HepG2 (cell line): ENCODE measurements around the gene SLC17A9. TPM values are rescaled to one million over a fixed set of nuclear protein-coding genes. Genes with fewer than 3 reads are reported as not detected.

Source experiments
- ATAC-seq: fragments of 200-7000 bp; cut with Tn5 transposase; 3 replicates; pipeline ENCODE4 v1.9.1; 2020; ENCODE audit warnings: mild to moderate bottlenecking, moderate library complexity
- BruUV-seq: library from RNA; stranded (reverse); fragments of 400-500 nt; replicated peaks from 2 replicates; lab custom pipeline; 2021; lab: Mats Ljungman, UMichigan
- CTCF ChIA-PET: fragments of 300-600 bp; formaldehyde crosslinking; extraction: SDS; loops from one replicate; lab custom pipeline; 2021; ENCODE audit warnings: low total read pairs, inconsistent platforms, low intra/inter-chr PET ratio; lab: Yijun Ruan, JAX
- POLR2A ChIA-PET: fragments of 350-600 bp; sonication (Branson Sonifier 250); formaldehyde crosslinking; loops from one replicate; lab custom pipeline; 2020; ENCODE audit warnings: antibody characterized with exemption, inconsistent platforms; lab: Yijun Ruan, JAX
- DNase-seq: peaks from one replicate; pipeline ENCODE4 v3.0.0-alpha.2; 2015; ENCODE audit warnings: low spot score
- FAIRE-seq: peaks from 3 replicates; lab custom pipeline; 2011; peaks lifted over from hg19 to GRCh38; lab: Jason Lieb, UNC
- H2AFZ ChIP-seq: one replicate; pipeline ENCODE4 v1.6.1; 2011; ENCODE audit warnings: low read length, inconsistent platforms
- H3K27ac ChIP-seq: fragments of 300-600 bp; 3 replicates; pipeline ENCODE4 v1.8.0; 2011; ENCODE audit warnings: mixed run types, mild to moderate bottlenecking, mixed read lengths, low read length, inconsistent platforms; ENCODE audit not compliant: insufficient read depth; ENCODE audit errors: extremely low read length
- H3K27me3 ChIP-seq, 2 experiments: fragments of 200-600 bp in 1 of 2; 2 replicates in 1 of 2; 3 replicates in 1 of 2; pipeline versions ENCODE4 v1.6.0 to v1.8.0; 2011; ENCODE audit warnings: low read length in 2 of 2, mild to moderate bottlenecking in 2 of 2, moderate library complexity in 2 of 2, inconsistent platforms in 1 of 2; ENCODE audit not compliant: insufficient read depth in 2 of 2, control insufficient read depth in 1 of 2
- H3K36me3 ChIP-seq, 2 experiments: fragments of 200-600 bp in 1 of 2; replicated peaks in 1 of 2; 2 replicates in 1 of 2; 3 replicates in 1 of 2; pipeline versions ENCODE4 v1.5.1 to v1.8.0; 2011; ENCODE audit warnings: low read length in 2 of 2, inconsistent platforms in 1 of 2; ENCODE audit not compliant: insufficient read depth in 2 of 2, control insufficient read depth in 1 of 2
- H3K4me1 ChIP-seq: 2 replicates; pipeline ENCODE4 v1.5.1; 2012; ENCODE audit warnings: low read length, inconsistent platforms; ENCODE audit not compliant: insufficient read depth
- H3K4me2 ChIP-seq: 2 replicates; pipeline ENCODE4 v1.6.0; 2011; ENCODE audit warnings: low read depth, low read length, inconsistent platforms
- H3K4me3 ChIP-seq, 3 experiments: fragments of 200-600 bp in 1 of 3; sonication (generic), shearing (Covaris generic) in 1 of 3; replicated peaks in 1 of 3; 2 replicates each; pipeline ENCODE4 v1.5.1; 2011 to 2016; ENCODE audit warnings: low read length in 3 of 3, inconsistent platforms in 2 of 3, low read depth in 2 of 3, mild to moderate bottlenecking in 2 of 3, control low read depth in 1 of 3, mixed read lengths in 1 of 3; ENCODE audit not compliant: insufficient read depth in 1 of 3
- H3K79me2 ChIP-seq: one replicate; pipeline ENCODE4 v1.6.1; 2011; ENCODE audit warnings: low read length, inconsistent platforms; ENCODE audit not compliant: insufficient read depth
- H3K9ac ChIP-seq: 2 replicates; pipeline ENCODE4 v1.6.0; 2011; ENCODE audit warnings: mild to moderate bottlenecking, low read depth, low read length, inconsistent platforms; ENCODE audit not compliant: insufficient read depth
- H3K9me3 ChIP-seq: 2 replicates; pipeline ENCODE4 v1.5.1; 2012; ENCODE audit warnings: mild to moderate bottlenecking, low read length
- H4K20me1 ChIP-seq: 2 replicates; pipeline ENCODE4 v1.6.0; 2011; ENCODE audit warnings: inconsistent platforms, mild to moderate bottlenecking, low read length, moderate library complexity; ENCODE audit not compliant: insufficient read depth
- BCL6 ChIP-seq: IDR thresholded peaks from 2 replicates; pipeline ENCODE4 v1.6.1; 2016; ENCODE audit warnings: missing genetic modification reagents, missing compliant biosample characterization
- DNMT1 ChIP-seq: sonication (generic); formaldehyde crosslinking; IDR thresholded peaks from 2 replicates; pipeline ENCODE4 v1.5.1; 2020; ENCODE audit warnings: mild to moderate bottlenecking, missing genetic modification reagents
- GTF3A ChIP-seq: sonication (generic); formaldehyde crosslinking; conservative IDR thresholded peaks from 2 replicates; pipeline ENCODE4 v1.4.0; 2020; ENCODE audit warnings: mild to moderate bottlenecking, missing genetic modification reagents
- JDP2 ChIP-seq: sonication (generic); formaldehyde crosslinking; IDR thresholded peaks from 2 replicates; pipeline ENCODE4 v1.8.1; 2022; ENCODE audit warnings: missing genetic modification reagents, borderline replicate concordance
- KDM4B ChIP-seq: sonication (generic); formaldehyde crosslinking; IDR thresholded peaks from 2 replicates; pipeline ENCODE4 v1.4.0; 2020; ENCODE audit warnings: missing genetic modification reagents
- MTF2 ChIP-seq: sonication (generic); formaldehyde crosslinking; IDR thresholded peaks from 2 replicates; pipeline ENCODE4 v1.5.0; 2020; ENCODE audit warnings: missing genetic modification reagents, borderline replicate concordance
- NR2F6 ChIP-seq, 2 experiments: IDR thresholded peaks; 2 replicates each; pipeline ENCODE4 v1.6.1; 2016; ENCODE audit warnings: antibody characterized with exemption in 1 of 2, mild to moderate bottlenecking in 1 of 2
- PRPF4 ChIP-seq: fragments of 200-400 bp; formaldehyde crosslinking; IDR thresholded peaks from 2 replicates; pipeline ENCODE4 v1.6.1; 2016; ENCODE audit warnings: low read length, low read depth; ENCODE audit not compliant: poor library complexity, severe bottlenecking
- RBFOX2 ChIP-seq: fragments of 200-400 bp; formaldehyde crosslinking; IDR thresholded peaks from 2 replicates; pipeline ENCODE4 v1.6.1; 2017; ENCODE audit warnings: low read depth, mild to moderate bottlenecking, low read length
- ZBTB33 ChIP-seq: sonication (generic); formaldehyde crosslinking; IDR thresholded peaks from 2 replicates; pipeline ENCODE4 v1.4.0; 2020; ENCODE audit warnings: missing genetic modification reagents
- ZFP36 ChIP-seq: fragments of 150-350 bp; IDR thresholded peaks from 2 replicates; pipeline ENCODE4 v1.6.1; 2018; ENCODE audit warnings: borderline replicate concordance, low read length, low read depth; ENCODE audit not compliant: partially characterized antibody
- ZNF451 ChIP-seq: sonication (generic); formaldehyde crosslinking; IDR thresholded peaks from 2 replicates; pipeline ENCODE4 v1.5.0; 2020; ENCODE audit warnings: mild to moderate bottlenecking, missing genetic modification reagents
- ZNF724P ChIP-seq: sonication (generic); formaldehyde crosslinking; IDR thresholded peaks from 2 replicates; pipeline ENCODE4 v1.8.0; 2022; ENCODE audit warnings: missing genetic modification reagents, borderline replicate concordance
- ZNF775 ChIP-seq: sonication (generic); formaldehyde crosslinking; IDR thresholded peaks from 2 replicates; pipeline ENCODE4 v1.4.0; 2020; ENCODE audit warnings: missing genetic modification reagents, mild to moderate bottlenecking, moderate library complexity, borderline replicate concordance
- WGBS: methylation state at CpG from one replicate; pipeline ENCODE4 v1.1.6; 2017; ENCODE audit warnings: low lambda C conversion rate; 5-methylcytosine and 5-hydroxymethylcytosine counted together
- in situ Hi-C: cut with HindIII; loops from 2 replicates; pipeline ENCODE4 v1.10.0; 2017; ENCODE audit warnings: low pct_unique_long_range_greater_than_20kb; ENCODE audit not compliant: extremely low pct_ligation_motif_present
- intact Hi-C: fragments of 100-400 bp; cut with micrococcal nuclease; formaldehyde crosslinking; loops from one replicate; pipeline ENCODE4 v1.10.0; 2022; ENCODE audit not compliant: unreplicated experiment
- polyA plus RNA-seq, 8 experiments: library from polyadenylated mRNA; depleted of rRNA in 3 of 8; stranded (reverse) in 7 of 8; unstranded in 1 of 8; fragments of >200 nt; fragmentation: Illumina TruSeq in 4 of 8; extraction: Trizol in 4 of 8; gene quantifications; 2 replicates each; pipeline versions ENCODE4 v1.2.1 to v1.2.3, GENCODE V29; 2011 to 2016; ENCODE audit warnings: low read depth in 4 of 8, missing spikeins in 1 of 8, mixed read lengths in 1 of 8; ENCODE audit not compliant: insufficient read depth in 1 of 8
- total RNA-seq, 5 experiments: library from RNA; depleted of rRNA; stranded (reverse); fragments of >200 nt; fragmentation: Illumina TruSeq; extraction: Trizol; gene quantifications; 2 replicates each; pipeline ENCODE4 v1.2.3, GENCODE V29; 2016; ENCODE audit warnings: low read depth in 1 of 5
- TF ChIP-seq, protein P1 (sequence below): sonication (generic); formaldehyde crosslinking; IDR thresholded peaks from 2 replicates; pipeline ENCODE4 v1.4.0; 2020; ENCODE audit warnings: mild to moderate bottlenecking, missing genetic modification reagents
- TF ChIP-seq, protein P2 (sequence below): sonication (generic); formaldehyde crosslinking; conservative IDR thresholded peaks from 2 replicates; pipeline ENCODE4 v1.8.1; 2023; ENCODE audit warnings: missing genetic modification reagents

The SLC17A9 gene
- total and polyA plus RNA-seq, 2 of the 13 experiments (the other 11 are each of a cell fraction or from before 2014, with no cell fraction given), result 110 to 191 TPM

- TF ChIP-seq JDP2 (CRISPR knock-in tag), result no peak
- TF ChIP-seq BCL6 (CRISPR knock-in tag), result no peak
- 0 out of 2 replicates have a peak, but pooled peaks have one; percentile 30 for TF ChIP-seq ZBTB33 (CRISPR knock-in tag)
- TF ChIP-seq RBFOX2, result peak; percentile 46
- TF ChIP-seq PRPF4, result no peak
- no peak for TF ChIP-seq KDM4B (CRISPR knock-in tag)
- TF ChIP-seq ZNF451 (CRISPR knock-in tag), result no peak
- no peak for TF ChIP-seq GTF3A
- TF ChIP-seq, protein P1, sequence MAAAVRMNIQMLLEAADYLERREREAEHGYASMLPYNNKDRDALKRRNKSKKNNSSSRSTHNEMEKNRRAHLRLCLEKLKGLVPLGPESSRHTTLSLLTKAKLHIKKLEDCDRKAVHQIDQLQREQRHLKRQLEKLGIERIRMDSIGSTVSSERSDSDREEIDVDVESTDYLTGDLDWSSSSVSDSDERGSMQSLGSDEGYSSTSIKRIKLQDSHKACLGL (CRISPR knock-in tag), result no peak
- no peak for TF ChIP-seq ZNF775 (CRISPR knock-in tag)
- no peak for TF ChIP-seq ZFP36
These were observed 9.1 kb upstream of the SLC17A9 start (continued) for GRCh38 chr20:62943396-62943795.

- 98% methylated on average over 8 of the region's 8 CpGs for WGBS
- TF ChIP-seq JDP2 (CRISPR knock-in tag), result no peak
- no peak for TF ChIP-seq NR2F6 (IDR thresholded peaks at IDR 0.05)
- TF ChIP-seq NR2F6 (CRISPR knock-in tag; IDR thresholded peaks at IDR 0.05), result no peak
- TF ChIP-seq, protein P2, sequence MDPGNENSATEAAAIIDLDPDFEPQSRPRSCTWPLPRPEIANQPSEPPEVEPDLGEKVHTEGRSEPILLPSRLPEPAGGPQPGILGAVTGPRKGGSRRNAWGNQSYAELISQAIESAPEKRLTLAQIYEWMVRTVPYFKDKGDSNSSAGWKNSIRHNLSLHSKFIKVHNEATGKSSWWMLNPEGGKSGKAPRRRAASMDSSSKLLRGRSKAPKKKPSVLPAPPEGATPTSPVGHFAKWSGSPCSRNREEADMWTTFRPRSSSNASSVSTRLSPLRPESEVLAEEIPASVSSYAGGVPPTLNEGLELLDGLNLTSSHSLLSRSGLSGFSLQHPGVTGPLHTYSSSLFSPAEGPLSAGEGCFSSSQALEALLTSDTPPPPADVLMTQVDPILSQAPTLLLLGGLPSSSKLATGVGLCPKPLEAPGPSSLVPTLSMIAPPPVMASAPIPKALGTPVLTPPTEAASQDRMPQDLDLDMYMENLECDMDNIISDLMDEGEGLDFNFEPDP (CRISPR knock-in tag), result no peak
- TF ChIP-seq ZNF724P (CRISPR knock-in tag), result no peak
- no peak for TF ChIP-seq DNMT1 (CRISPR knock-in tag)
- TF ChIP-seq MTF2 (CRISPR knock-in tag), result no peak
- Histone ChIP-seq H3K4me1 (peaks cover 27% of the 10 kb centered on the region), H3K79me2 (peaks cover 37% of the 10 kb centered on the region), H3K36me3 (peaks cover 43 to 82% of the 10 kb centered on the region in 2 experiments), H2AFZ (no peak overlapping the region), H3K27me3 (no peaks in the 10 kb centered on the region), H3K4me2 (no peak overlapping the region), H3K9ac (no peak overlapping the region), H3K4me3 (no peak overlapping the region), H3K27ac (no peak overlapping the region), H4K20me1 (peaks cover 11% of the 10 kb centered on the region), H3K9me3 (no peaks in the 10 kb centered on the region)
- CTCF ChIA-PET, result no interaction called here
- in situ Hi-C loops, result no loop called here
- FAIRE-seq, result no peak
- ATAC-seq, result no peak
- intact Hi-C loops, result no loop called here
- DNase-seq, result no peak
- no TSS peak for BruUV-seq
- POLR2A ChIA-PET, result interaction anchor here (0.9 to 3.6 kb wide), 4 partner anchors 9 to 69 kb away, joined by 3 to 20 read pairs (median 3); partner anchors contain the start of gene SLC17A9
These were observed 8.3 kb upstream of the SLC17A9 start for GRCh38 chr20:62944184-62944583.
